Fibroblast of villous mesenchyme (primary cell): ENCODE measurements around the gene SACM1L. TPM values are rescaled to one million over a fixed set of nuclear protein-coding genes. Genes with fewer than 3 reads are reported as not detected.

ENCODE experiments used
- DNase-seq: peaks from one replicate; pipeline ENCODE4 v3.0.0-alpha.2; 2010; ENCODE audit warnings: low read depth
- H3K4me3 ChIP-seq: 2 replicates; pipeline ENCODE4 v1.5.1; 2011; ENCODE audit warnings: low read depth, mild to moderate bottlenecking, low read length
- CTCF ChIP-seq: IDR thresholded peaks from 2 replicates; pipeline ENCODE4 v1.5.1; 2012; ENCODE audit warnings: low read depth, mild to moderate bottlenecking, low read length; ENCODE audit not compliant: insufficient read depth
- total RNA-seq: library from RNA; depleted of rRNA; stranded (reverse); fragments of >200 nt; gene quantifications from 2 replicates; pipeline ENCODE4 v1.2.3, GENCODE V29; 2012

Gene SACM1L
- total RNA-seq, 1 donor: 53.1 TPM

- H3K4me3 ChIP-seq: no peak overlapping the region
- TF ChIP-seq CTCF: no peak
- no peak for DNase-seq
Observed at GRCh38 chr3:45739991-45740390, 50.8 kb downstream of the SACM1L start.

GRCh38 chr3:45741247-45741646 is 52.1 kb downstream of the SACM1L start:
- no peak for DNase-seq

GRCh38 chr3:45741742-45742460 is 52.7 kb downstream of the SACM1L start:
- no peak for DNase-seq
- TF ChIP-seq CTCF: no peak
- no peak overlapping the region for H3K4me3 ChIP-seq

More at GRCh38 chr3:45741247-45741646, 52.1 kb downstream of the SACM1L start:
- no peak for TF ChIP-seq CTCF
- H3K4me3 ChIP-seq: no peak overlapping the region

- no peak for TF ChIP-seq CTCF
Observed at GRCh38 chr3:45742461-45743089, 53.4 kb downstream of the SACM1L start.

GRCh38 chr3:45746165-45746776 is 57.1 kb downstream of the SACM1L start:
- no peak for TF ChIP-seq CTCF
- no peak for DNase-seq
- no peak overlapping the region for H3K4me3 ChIP-seq

More at GRCh38 chr3:45742461-45743089, 53.4 kb downstream of the SACM1L start:
- no peak overlapping the region for H3K4me3 ChIP-seq
- DNase-seq: no peak

GRCh38 chr3:45746777-45747622 is 57.8 kb downstream of the SACM1L start:
- TF ChIP-seq CTCF: no peak
- no peak for DNase-seq
- no peak overlapping the region for H3K4me3 ChIP-seq
